Adipocyte (in vitro differentiated cells): ENCODE data around the gene CALML4.

Experiments used
- DNase-seq: peaks from one replicate; pipeline ENCODE4 v3.0.0-alpha.2; 2015; ENCODE audit warnings: low read depth
- H3K27me3 ChIP-seq: replicated peaks from 2 replicates; pipeline ENCODE4 v1.7.0; 2013; ENCODE audit warnings: mild to moderate bottlenecking, low read length, moderate library complexity; ENCODE audit not compliant: control insufficient read depth, insufficient read depth
- H3K36me3 ChIP-seq: 2 replicates; pipeline ENCODE4 v1.7.0; 2013; ENCODE audit warnings: low read length, mild to moderate bottlenecking, moderate library complexity; ENCODE audit not compliant: control insufficient read depth, insufficient read depth, severe bottlenecking
- H3K4me1 ChIP-seq: 2 replicates; pipeline ENCODE4 v1.7.0; 2013; ENCODE audit warnings: mild to moderate bottlenecking, low read length, moderate library complexity; ENCODE audit not compliant: control insufficient read depth, insufficient read depth
- H3K4me3 ChIP-seq: 2 replicates; pipeline ENCODE4 v1.7.0; 2013; ENCODE audit warnings: mild to moderate bottlenecking, low read length, moderate library complexity
- H3K9ac ChIP-seq: 2 replicates; pipeline ENCODE4 v1.7.0; 2013; ENCODE audit warnings: mild to moderate bottlenecking, low read length, moderate library complexity
- H3K9me3 ChIP-seq: 2 replicates; pipeline ENCODE4 v1.7.0; 2013; ENCODE audit warnings: mild to moderate bottlenecking, low read length, moderate library complexity; ENCODE audit not compliant: control insufficient read depth

The CALML4 gene

GRCh38 chr15:68152342-68152741, 52.8 kb downstream of the CALML4 start:
- no peak for DNase-seq
- Histone ChIP-seq H3K4me1 (peaks cover 12% of the 10 kb centered on the region), H3K27me3 (no peaks in the 10 kb centered on the region), H3K9me3 (no peaks in the 10 kb centered on the region), H3K9ac (no peak overlapping the region), H3K36me3 (peaks cover 22% of the 10 kb centered on the region), H3K4me3 (no peak overlapping the region)

DNA sequence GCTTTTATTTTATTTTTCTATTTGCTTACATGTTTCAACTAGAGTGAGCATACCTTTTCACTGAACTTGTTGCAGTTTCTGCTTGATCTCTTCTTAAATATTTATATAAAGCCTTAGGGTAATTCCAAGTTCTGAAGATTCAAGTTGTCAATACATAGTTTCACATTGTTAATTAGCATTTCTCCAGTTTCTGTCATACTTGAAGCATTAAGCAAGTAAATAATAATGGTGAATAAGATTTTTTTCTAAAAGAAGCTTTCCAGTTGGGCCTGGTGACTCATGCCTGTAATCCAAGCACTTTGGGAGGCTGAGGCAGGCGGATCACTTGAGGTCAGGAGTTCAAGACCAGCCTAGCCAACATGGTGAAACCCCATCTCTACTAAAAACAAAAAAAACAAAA, 53.9 kb downstream of the CALML4 start:
- H3K36me3 ChIP-seq: peaks cover 25% of the 10 kb centered on the region
- DNase-seq: peak; percentile 45
- H3K9me3 ChIP-seq: no peaks in the 10 kb centered on the region
- H3K4me1 ChIP-seq: peaks cover 12% of the 10 kb centered on the region
- H3K9ac ChIP-seq: no peak overlapping the region
- H3K27me3 ChIP-seq: no peaks in the 10 kb centered on the region
- no peak overlapping the region for H3K4me3 ChIP-seq

- Histone ChIP-seq H3K4me1 (peaks cover 22% of the 10 kb centered on the region), H3K27me3 (no peaks in the 10 kb centered on the region), H3K36me3 (peaks cover 20% of the 10 kb centered on the region), H3K4me3 (no peak overlapping the region), H3K9me3 (no peaks in the 10 kb centered on the region), H3K9ac (no peak overlapping the region)
- no peak for DNase-seq
These were observed 54.9 kb downstream of the CALML4 start for GRCh38 chr15:68150187-68150586.

DNA sequence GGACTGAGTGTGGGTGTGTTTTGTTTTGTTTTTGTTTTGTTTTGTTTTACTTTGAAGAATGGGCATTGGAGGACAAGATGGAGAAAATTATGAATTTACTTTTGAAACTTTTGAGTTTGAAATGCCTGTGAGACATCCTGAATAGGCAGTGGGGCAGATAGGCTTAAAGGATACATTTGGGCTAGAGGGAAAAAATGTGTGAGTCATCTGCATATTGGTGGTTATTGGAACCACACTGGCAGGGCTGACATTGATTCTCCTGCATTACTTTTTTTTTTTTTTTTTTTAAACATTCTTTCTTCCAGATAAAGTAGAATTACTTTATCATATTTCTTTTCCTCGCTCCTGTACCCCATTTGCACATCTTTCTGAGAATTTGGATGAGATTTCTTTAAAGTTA, 56.1 kb downstream of the CALML4 start:
- Histone ChIP-seq H3K9me3 (no peaks in the 10 kb centered on the region), H3K36me3 (peaks cover 16% of the 10 kb centered on the region), H3K27me3 (no peaks in the 10 kb centered on the region)

DNA sequence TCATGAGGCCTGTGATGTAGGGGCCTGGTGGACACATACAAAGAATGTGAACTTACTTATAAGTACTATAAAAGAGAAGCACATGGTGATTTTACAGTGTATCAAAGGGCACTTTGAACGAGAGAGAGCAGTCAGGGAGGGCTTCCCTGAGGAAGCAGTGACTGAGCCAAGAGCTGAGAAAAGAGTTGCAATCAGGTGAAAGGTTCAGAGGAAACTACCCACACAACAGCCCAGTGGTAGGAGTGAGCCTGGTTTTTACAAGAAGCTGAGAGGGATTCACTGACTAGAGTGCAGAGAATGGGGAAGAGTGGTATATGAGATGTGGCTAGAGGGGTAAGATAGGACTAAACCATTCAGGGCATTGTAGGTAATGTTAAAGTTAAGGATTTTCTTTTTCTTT, 57.1 kb downstream of the CALML4 start:
- Histone ChIP-seq H3K36me3 (peaks cover 18% of the 10 kb centered on the region), H3K9me3 (no peaks in the 10 kb centered on the region), H3K9ac (no peak overlapping the region), H3K4me3 (no peak overlapping the region), H3K4me1 (peaks cover 24% of the 10 kb centered on the region), H3K27me3 (no peaks in the 10 kb centered on the region)
- DNase-seq: no peak

More for the DNA sequence above, 56.1 kb downstream of the CALML4 start:
- Histone ChIP-seq H3K9ac (no peak overlapping the region), H3K4me1 (peaks cover 24% of the 10 kb centered on the region), H3K4me3 (no peak overlapping the region)
- peak; percentile 56 for DNase-seq

DNA sequence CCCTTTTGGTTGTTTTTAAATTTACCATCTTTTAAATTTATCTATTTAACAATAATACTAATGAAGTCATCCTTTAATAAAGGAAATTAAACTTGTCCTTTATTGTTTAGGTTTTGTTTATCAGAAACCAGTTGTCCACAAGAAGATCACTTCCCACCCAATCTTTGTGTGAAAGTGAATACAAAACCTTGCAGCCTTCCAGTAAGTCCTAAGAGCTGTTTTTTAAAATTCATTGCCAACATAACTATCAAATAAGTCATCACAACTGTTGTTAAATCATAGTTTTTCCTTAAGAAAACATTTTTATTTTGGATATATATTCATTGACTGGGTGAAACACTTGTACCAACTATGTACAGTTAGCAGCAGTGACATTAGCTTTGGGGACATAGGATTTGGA, 59.4 kb downstream of the CALML4 start:
- peak; percentile 40 for DNase-seq
- H3K9me3 ChIP-seq: no peaks in the 10 kb centered on the region
- no peak overlapping the region for H3K9ac ChIP-seq
- no peak overlapping the region for H3K4me3 ChIP-seq
- no peaks in the 10 kb centered on the region for H3K27me3 ChIP-seq
- H3K4me1 ChIP-seq: peaks cover 27% of the 10 kb centered on the region
- H3K36me3 ChIP-seq: peaks cover 18% of the 10 kb centered on the region

DNA sequence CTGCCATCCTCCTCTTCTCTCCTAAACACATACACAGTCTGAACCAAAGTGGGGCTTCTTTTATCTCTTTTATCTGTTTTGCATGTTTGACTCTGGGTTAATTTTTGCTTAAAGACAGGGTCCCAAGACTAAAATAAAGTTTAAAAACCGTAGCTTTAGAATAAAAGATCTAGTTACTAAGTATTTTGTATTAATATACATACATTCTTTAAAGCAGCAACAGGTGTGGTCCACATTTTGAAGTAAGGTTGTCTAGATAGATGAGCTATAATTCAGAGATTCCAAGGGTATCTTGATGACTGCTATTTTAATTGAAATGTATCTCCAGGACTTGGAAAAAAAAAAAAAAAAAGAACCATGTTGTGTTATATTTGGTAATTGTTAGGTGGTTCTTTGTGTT, 61.3 kb downstream of the CALML4 start:
- no peak overlapping the region for H3K9ac ChIP-seq
- H3K36me3 ChIP-seq: peaks cover 18% of the 10 kb centered on the region
- DNase-seq: no peak

GRCh38 chr15:68143129-68143528, 62.0 kb downstream of the CALML4 start:
- no peak overlapping the region for H3K9ac ChIP-seq
- H3K4me1 ChIP-seq: peaks cover 22% of the 10 kb centered on the region
- no peaks in the 10 kb centered on the region for H3K27me3 ChIP-seq
- no peaks in the 10 kb centered on the region for H3K9me3 ChIP-seq
- H3K4me3 ChIP-seq: no peak overlapping the region
- DNase-seq: no peak
- H3K36me3 ChIP-seq: peaks cover 18% of the 10 kb centered on the region

More for the DNA sequence above, 61.3 kb downstream of the CALML4 start:
- Histone ChIP-seq H3K9me3 (no peaks in the 10 kb centered on the region), H3K4me3 (no peak overlapping the region), H3K27me3 (no peaks in the 10 kb centered on the region), H3K4me1 (peaks cover 24% of the 10 kb centered on the region)
